Kidney glomerular epithelial cell (primary cell): Measurements from ENCODE around the gene SYVN1.
A peak's percentile ranks its signal among the peaks of the same experiment; 100 is the strongest.

Experiments
- DNase-seq: peaks from one replicate; lab custom pipeline; 2025; lab: John Stamatoyannopoulos, UW

SYVN1 gene

DNA sequence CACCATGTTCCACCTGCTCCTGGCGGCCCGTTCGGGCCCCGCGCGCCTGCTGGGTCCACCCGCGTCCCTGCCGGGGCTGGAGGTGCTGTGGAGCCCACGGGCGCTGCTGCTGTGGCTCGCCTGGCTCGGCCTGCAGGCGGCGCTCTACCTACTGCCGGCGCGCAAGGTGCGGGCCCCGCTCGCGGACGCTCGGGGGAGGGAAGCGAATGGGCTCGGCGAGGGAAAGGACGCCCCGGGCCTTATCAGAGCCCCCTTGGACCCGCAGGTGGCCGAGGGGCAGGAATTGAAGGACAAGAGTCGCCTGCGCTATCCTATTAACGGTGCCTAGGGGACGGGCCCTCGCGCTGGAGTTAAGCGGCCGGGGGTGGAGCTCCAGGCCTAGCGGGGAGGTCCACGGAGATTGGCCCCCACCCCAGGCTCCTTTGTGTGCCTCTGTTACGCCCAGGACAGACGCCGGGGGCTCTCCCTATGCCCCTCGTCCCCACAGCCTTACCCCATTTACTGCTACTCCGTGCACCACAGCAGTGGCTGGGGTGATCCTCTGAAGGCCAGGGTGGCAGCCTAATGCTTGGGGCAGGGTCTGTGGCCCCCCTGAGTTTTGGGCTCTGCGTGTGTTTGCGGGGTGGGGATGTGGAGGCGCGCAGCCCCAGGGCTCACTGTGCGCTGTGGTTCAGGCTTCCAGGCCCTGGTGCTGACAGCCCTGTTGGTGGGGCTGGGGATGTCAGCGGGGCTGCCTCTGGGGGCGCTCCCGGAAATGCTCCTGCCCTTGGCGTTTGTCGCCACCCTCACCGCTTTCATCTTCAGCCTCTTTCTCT lies 21.6 kb downstream of the SYVN1 start:
- DNase-seq = no peak

DNA sequence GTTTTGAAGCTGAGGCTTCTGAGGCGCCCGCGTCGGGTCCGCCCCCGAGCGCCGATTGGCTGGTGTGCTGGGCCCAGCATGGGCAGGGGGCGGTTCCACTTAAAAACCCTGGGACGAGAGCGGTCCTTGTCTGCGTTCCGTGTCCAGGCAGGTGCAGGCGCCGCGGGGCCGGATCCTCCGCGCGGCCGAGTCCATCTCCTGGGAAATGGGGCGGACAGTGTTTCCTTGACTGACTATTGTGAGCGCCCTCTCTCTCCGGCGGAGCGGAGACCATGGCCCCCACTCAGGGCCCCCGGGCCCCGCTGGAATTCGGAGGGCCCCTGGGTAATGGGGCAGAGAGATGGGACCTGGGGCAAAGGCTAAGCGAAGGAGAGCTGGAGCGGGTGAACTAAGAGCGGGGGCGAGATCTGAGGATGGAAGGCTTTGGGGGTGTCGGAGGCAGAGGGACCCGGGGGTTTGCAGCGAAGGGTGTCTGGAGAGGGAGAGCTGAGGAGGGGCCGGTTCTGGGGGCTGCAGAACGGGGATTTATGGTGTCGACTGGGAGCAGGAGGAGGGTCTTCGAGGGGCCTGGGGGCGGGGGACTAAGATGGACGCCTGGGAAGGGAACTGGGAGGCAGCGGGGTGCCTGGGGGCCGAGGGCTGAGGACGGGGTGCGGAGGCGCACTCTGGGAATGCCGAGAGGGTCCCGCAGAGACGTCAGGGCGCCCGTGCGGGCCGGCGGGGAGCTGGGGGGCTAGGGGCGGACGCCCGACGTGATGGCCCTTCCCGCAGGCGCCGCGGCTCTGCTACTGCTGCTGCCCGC lies 22.4 kb downstream of the SYVN1 start, which contains the start of gene TM7SF2:
Gene TM7SF2 (plus strand): TSS at position 129 of the 802 bp plus-strand sequence. CDS start 144 bp downstream, at position 273.
- DNase-seq = peak; percentile 83

DNA sequence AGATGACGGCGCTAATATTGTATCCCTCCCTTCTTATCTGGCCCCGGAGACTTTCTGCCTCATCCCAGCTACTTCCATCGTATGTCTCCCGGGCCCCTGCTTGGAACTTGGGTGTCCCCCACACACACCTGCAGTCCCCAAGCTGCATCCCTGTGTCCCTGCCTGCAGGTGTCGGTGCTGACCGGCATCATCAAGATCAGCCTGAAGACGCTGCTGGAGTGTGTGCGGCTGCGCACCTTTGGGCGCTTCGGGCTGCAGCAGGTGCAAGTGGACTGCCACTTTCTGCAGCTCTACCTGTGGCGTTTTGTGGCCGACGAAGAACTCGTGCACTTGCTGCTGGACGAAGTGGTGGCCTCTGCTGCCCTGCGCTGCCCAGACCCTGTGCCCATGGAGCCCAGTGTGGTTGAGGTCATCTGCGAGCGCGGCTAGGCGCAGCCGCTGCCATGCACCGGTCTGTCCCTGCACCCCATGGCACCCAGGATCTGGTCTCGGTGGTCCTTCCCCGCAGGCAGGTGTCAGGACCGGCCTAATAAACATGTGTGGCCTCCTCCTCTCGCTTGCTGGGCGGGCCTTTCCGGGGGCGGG lies 23.1 kb downstream of the SYVN1 start:
- no peak for DNase-seq

DNA sequence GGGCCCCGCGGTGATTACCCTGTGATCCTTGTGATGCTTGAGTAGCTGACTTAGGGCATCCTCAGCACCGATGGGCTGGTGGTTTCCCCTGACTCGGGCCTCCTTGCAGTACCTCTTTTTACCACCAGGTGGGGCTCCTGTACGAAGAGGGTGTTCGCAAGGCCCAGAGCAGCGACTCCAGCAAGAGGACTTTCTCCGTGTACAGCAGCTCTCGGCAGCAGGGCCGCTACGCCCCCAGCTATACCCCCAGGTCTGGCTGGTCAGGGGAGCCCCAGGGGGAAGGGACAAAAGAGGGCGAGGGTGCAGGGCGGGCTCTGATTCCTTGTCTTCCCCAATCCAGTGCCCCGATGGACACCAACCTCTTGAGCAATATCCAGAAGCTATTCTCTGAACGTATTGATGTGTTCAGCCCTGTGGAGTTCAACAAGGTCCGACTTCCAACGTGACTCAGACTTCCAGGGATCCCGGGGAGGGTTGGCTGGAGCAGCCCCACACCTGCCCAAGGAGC lies 23.9 kb downstream of the SYVN1 start:
- DNase-seq = peak; percentile 82

DNA sequence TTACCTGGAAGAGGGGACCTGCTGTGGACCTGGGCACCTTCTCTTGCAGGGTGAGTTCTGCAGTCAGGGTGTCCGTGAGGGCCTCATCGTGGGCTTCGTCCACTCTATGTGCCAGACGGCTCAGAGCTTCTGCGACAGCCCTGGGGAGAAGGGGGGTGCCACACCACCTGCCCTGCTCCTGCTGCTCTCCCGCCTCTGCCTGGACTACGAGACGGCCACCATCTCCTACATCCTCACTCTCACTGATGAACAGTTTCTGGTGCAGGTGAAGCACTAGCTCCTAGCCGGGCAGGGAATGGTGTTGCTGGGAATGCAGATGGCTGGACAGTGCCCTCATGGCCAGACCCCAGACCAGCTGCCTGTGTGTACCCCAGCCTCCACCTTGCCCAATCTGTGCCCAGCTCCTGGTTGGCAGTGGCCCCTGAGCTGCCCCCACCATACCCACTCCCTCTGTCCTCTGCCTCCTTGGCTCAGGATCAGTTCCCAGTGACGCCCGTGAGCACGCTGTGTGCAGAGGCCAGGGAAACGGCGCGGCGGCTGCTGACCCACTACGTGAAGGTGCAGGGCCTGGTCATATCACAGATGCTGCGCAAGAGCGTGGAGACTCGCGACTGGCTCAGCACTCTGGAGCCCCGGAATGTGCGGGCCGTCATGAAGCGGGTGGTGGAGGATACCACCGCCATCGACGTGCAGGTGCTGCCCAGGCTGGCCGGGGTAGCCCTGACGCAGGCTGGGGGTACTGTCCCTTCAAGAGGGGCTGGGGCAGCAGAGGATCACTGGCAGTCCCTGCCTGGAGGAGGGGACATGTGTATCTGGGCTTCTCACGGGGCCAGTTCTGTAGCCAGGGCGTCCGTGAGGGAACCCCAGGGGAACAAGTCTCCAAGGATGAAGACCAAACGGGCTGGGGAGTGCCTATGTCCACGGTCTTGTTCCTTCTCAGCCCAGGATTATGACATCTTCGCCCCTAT lies 24.8 kb downstream of the SYVN1 start:
- no peak for DNase-seq

DNA sequence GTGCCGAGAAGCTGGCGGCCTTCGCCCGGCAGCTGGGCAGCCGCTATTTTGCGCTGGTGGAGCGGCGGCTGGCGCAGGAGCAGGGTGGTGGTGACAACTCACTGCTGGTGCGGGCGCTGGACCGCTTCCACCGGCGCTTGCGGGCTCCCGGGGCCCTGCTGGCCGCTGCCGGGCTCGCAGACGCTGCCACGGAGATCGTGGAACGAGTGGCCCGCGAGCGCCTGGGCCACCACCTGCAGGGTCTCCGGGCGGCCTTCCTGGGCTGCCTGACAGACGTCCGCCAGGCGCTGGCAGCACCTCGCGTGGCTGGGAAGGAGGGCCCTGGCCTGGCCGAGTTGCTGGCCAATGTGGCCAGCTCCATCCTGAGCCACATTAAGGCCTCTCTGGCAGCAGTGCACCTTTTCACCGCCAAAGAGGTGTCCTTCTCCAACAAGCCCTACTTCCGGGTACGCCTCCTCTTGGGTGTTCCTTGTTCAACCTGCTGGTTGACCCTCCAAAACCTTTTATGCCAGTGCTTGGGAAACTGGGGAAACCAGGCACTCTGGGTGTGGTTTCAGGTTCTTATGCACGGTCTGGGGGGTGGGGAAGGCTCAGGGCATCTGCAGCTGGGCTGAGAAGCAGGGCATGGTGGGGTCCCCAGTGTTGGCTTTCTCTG lies 25.7 kb downstream of the SYVN1 start:
- no peak for DNase-seq

DNA sequence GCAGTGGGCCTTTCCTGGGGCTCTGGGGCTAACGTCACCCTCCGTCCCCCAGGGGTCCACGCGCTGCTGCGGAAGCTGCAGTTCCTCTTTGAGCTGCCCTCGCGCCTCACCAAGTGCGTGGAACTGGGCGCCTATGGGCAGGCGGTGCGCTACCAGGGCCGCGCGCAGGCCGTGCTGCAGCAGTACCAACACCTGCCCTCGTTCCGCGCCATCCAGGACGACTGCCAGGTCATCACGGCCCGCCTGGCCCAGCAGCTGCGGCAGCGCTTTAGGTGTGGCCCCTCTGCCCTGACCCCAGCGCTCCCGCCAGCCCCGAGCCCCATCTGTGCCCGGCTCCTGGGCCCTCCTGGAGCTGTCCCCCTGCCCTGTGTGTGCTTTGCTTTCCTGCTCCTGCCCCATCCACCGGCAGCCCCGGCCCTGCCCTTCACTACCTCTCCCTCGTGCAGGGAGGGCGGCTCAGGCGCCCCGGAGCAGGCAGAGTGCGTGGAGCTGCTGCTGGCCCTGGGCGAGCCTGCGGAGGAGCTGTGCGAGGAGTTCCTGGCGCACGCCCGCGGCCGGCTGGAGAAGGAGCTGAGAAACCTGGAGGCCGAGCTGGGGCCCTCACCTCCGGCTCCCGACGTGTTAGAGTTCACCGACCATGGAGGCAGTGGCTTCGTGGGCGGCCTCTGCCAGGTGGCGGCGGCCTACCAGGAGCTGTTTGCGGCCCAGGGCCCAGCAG lies 26.4 kb downstream of the SYVN1 start:
- DNase-seq = no peak

DNA sequence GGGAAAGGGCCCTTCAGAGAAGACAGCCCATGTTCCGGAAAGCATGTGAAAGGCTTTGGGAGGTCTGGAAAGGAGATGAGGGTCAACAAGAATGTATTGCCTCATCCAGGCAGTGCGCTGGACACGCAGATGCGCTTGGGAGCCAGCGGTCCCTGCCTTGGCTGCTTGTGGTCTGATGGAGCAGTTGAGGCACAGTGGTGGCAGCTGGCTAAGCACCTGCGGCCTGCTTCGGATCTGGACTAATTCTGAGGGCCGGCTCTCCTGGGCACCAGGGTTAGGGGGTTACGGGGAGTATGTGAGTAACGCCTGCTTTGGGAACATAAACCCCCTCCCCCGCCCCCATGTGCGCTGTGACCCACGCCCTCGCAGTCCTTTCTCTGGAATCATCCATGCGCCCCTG lies 27.2 kb downstream of the SYVN1 start:
- DNase-seq = no peak

DNA sequence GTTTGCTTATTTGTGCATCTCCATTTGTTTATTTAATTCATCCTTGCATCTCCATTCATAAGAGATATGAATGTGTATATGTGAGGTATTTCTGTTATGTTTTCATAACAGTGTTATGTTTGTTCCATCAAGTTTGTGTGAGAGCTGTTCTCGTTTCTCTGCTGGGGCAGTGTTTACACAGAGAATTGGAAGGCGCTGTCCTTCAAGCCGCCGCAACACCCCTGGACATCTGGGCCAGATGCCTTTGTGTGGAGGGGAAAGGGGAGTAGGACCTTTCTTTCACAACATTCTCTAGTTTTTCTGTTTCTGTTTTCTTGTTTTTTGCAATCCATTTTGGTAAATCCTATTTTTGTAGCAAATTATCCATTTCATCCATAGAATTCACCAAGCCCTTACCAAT lies 29.7 kb downstream of the SYVN1 start:
- no peak for DNase-seq

DNA sequence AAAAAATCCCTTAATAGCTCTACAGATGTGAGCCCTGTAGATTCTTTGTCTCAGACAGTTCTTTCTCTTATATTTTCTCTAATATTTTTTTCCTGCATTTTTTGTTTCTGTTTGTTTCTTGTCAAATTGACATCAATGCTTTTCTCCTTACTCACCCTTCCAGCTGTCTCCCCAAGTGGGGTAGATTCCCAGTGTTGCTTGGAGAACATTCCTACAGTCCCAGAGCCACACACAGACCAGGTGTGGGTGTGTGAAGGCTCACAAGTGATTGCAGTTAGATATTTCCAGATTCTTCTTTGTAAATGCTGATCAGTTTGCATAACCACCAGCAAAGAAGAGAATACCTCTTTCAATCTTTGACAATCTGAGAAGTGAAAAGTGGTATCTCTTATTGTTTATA lies 30.8 kb downstream of the SYVN1 start:
- DNase-seq = no peak

DNA sequence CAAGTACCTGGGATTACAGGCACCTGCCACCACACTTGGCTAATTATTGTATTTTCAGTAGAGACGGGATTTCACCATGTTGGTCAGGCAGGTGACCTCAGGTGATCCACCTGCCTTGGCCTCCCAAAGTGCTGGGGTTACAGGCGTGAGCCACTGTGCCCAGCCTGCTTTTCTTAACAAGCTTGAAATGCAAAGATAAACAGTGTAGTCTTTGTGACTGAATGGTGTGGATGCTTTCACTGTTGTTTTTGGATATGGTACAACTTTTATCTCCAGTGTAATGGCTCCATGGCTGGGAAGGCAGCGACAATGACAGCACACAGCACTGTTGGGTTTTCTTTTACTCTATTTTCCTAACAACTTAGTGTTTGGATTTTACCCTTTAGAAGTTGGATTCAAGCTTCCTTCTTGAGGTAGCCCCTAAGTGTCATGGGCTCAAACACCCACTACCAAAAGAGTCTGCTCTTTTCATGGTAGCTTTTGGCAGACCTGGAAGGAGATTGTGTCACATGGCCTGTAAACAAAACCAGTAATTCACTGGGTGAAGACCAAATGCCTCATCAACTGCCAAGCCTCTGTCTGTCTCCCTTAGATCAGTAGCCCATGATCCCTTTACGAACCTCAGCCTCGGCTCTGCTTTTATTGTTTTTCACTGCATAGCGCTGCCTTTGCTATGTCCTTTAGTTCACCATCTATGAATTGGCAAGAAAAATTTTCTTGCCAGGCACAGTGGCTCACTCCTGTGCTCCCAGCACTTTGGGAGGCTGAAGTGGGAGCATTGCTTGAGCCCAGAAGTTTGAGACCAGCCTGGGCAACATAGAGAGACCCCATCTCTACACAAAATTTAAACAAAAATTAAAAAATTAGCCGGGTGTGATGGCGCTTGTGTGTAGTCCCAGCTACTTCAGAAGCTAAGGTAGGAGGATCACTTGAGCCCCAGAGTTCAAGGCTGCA lies 31.9 kb downstream of the SYVN1 start:
- no peak for DNase-seq

DNA sequence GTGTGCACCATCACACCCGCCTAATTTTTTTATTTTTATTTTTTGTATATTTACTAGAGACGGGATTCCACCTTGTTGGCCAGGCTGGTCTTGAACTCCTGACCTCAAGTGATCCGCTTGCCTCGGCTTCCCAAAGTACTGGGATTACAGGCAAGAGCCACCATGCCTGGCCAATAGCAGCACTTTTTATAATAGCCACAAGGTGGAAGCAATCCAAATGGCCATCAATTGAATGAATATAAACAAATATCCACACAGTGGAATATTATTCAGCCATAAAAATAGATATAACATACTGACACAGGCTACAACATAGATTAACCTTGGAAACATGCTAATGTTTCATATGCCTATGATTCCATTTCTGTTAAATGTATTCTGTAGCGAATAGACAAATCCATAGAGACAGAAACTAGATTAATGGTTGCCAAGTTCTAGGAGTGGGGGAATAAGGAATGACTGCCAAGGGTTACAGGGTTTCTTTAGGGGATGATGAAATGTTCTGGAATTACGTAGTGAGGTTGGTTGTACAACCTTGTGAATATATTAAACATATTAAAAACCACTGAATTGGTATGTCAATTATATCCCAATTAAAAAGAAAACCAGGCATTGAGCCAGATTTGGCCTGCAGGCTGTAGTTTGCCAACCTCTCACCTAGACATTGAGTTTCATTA lies 33.5 kb downstream of the SYVN1 start:
- no peak for DNase-seq

DNA sequence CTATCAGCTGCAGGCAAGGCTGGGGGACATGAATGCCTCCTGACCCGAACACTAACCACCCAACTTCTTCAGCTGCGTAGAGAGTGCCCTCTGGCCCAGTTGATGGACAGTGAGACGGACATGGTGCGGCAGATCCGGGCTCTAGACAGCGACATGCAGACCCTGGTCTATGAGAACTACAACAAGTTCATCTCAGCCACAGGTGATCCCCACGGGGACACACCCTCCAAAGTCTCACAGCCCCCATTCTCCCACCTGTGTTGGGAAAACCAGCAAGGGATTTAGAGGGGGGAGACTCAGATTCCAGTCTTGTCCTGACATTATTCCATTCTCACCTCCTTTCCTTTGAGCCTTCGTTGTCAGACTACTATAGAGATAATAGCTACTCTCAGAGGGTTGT lies 37.4 kb downstream of the SYVN1 start:
- DNase-seq = no peak

DNA sequence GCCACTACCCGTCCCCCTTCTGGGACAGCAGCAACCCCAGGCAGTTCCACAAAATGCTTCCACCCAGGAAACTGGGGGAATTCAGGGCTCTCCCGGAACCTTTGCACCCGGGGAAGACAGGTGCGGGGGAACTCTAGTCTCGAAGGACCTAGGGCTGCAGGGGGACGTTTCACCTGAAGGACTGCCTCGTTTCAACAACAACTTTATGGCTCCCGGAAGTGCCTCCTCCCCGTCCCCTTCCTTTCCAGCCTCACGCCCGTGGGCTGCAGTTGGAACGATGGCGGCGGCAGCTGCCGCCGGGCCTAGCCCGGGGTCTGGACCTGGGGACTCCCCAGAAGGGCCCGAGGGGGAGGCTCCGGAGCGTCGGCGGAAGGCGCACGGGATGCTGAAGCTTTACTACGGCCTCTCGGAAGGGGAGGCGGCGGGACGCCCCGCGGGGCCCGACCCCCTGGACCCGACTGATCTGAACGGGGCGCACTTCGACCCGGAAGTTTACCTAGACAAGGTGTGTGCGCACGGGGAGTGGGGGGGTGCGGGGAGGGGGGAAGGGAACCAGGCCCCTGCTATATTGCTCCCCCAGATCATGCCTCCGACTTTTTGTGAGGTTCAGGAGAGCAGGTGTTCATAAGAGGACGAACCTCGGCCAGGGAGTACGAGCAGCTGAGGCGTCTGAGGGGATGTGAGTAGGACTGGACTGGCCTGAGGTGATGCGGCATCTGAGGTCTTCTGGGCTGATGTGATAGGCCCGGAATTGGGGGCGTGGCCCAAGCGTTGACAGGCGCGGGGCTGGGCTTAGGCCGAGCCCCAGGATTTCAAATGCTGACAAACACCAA lies 38.1 kb downstream of the SYVN1 start, which contains the start of gene VPS51:
Gene VPS51 (plus strand): TSS at position 241 of the 833 bp plus-strand sequence. CDS start 37 bp downstream, at position 278.
- peak; percentile 68 for DNase-seq

DNA sequence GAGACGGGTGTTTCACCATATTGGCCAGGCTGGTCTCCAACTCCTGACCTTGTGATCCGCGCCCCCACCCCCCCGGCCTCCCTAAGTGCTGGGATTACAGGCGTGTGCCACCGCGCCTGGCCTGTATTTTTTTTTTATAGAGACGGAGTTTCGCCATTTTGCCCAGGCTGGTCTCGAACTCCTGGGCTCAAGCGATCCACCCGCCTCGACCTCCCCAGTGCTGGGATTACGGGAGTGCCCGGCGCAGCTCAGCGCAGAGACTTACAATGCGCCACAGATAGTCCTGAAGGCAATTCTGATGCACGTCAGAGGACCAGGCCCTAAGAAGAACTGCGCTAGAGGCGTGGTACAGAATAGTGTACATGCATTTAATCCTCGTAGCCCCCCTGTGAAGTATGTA lies 38.9 kb downstream of the SYVN1 start:
- no peak for DNase-seq

DNA sequence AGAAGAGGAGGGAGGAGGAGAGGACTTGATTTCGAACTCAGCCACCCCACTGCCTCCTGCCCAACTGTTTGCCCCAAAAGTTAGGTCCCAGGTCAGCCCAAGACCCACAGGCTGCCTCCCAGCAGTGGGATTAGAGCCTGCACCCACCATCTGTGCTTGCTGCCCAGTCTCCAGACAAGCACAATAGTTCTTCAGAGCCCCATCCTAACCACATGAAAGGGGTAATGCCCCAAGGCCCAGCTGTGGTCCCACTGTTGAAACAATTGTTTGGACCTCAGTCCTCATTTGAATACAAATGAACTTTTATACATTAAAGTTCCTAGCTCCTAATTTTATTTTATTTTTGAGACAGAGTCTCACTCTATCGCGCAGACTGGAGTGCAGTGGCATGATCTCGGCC lies 43.7 kb downstream of the SYVN1 start:
- DNase-seq = no peak

DNA sequence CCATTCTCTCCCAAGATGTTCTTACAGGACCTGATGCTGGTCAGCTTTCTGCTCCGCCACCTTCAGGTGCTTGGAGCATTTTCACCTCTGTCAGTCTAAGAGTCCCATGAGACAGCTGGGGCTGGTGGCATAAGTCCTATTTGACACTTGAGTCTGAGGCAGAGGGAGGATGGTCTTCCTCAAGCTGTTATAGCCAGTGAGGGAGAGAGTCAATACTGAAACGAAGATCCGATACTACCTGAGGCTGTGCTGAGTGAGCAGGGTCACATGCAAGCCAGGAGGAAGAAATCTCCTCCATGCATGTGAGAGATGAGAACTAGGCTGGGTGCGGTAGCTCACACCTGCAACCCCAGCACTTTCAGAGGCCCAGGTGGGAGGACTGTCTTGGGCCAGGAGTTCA lies 44.7 kb downstream of the SYVN1 start:
- DNase-seq = no peak
